Measurements from ENCODE around the gene SUSD4. TPM values are rescaled to one million over a fixed set of nuclear protein-coding genes. Genes with fewer than 3 reads are reported as not detected.

SUSD4 gene
- polyA plus RNA-seq, 2 of the 4 experiments (the other 2 are of a cell fraction), result 0.61 to 0.85 TPM

DNA sequence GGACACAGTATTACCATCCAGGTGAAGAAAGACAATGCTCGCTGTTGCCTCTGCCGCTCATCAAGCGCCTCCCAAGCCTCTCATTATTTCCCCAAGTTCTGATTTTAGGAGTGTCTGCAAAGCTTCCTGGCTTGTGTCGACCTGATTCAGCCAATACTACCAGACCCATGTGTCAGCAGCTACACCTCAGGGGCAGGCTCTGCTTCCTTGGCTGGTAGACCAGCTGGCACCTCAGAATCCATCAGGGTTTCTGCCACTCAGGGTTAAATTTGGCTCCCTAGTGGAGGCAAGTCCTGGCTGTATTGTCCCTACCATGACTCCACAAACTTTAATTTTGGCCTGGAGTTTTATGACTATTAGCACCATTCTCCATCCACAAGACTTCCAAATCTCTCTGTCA, 35.4 kb downstream of the SUSD4 start:
- ChIA-PET POLR2A (no interaction called here), CTCF (interaction anchor here (0.7 to 1.2 kb wide), 4 partner anchors 9 to 205 kb away, joined by 3 read pairs; partner anchors contain the start of gene SUSD4)
- Histone ChIP-seq H3K4me2 (no peak overlapping the region), H3K4me3 (no peak overlapping the region), H3K27ac (no peak overlapping the region), H3K9me3 (no peaks in the 10 kb centered on the region), H3K4me1 (no peaks in the 10 kb centered on the region)
- no peak for ATAC-seq
- 38% methylated on average over 4 of the region's 4 CpGs for WGBS (ENCODE audit: missing lambda C conversion rate)
- no peak for TF ChIP-seq TFCP2L1 (CRISPR knock-in tag; IDR thresholded peaks at IDR 0.05)
- no peak for TF ChIP-seq NFE2L2 (conservative IDR thresholded peaks at IDR 0.05; ENCODE audit: low read length)
- no peak for TF ChIP-seq CBX2 (IDR thresholded peaks at IDR 0.05; ENCODE audit: borderline replicate concordance, low read depth)
- TF ChIP-seq FOSL2 (IDR thresholded peaks at IDR 0.05), result no peak
- no peak for TF ChIP-seq FOSL2 (CRISPR knock-in tag; IDR thresholded peaks at IDR 0.05)
- TF ChIP-seq JUNB (IDR thresholded peaks at IDR 0.05), result no peak
- TF ChIP-seq, protein P1, sequence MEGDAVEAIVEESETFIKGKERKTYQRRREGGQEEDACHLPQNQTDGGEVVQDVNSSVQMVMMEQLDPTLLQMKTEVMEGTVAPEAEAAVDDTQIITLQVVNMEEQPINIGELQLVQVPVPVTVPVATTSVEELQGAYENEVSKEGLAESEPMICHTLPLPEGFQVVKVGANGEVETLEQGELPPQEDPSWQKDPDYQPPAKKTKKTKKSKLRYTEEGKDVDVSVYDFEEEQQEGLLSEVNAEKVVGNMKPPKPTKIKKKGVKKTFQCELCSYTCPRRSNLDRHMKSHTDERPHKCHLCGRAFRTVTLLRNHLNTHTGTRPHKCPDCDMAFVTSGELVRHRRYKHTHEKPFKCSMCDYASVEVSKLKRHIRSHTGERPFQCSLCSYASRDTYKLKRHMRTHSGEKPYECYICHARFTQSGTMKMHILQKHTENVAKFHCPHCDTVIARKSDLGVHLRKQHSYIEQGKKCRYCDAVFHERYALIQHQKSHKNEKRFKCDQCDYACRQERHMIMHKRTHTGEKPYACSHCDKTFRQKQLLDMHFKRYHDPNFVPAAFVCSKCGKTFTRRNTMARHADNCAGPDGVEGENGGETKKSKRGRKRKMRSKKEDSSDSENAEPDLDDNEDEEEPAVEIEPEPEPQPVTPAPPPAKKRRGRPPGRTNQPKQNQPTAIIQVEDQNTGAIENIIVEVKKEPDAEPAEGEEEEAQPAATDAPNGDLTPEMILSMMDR (IDR thresholded peaks at IDR 0.05), result no peak
- TF ChIP-seq, protein P2, sequence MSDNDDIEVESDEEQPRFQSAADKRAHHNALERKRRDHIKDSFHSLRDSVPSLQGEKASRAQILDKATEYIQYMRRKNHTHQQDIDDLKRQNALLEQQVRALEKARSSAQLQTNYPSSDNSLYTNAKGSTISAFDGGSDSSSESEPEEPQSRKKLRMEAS (IDR thresholded peaks at IDR 0.05), result no peak
- TF ChIP-seq HOXB13 (CRISPR knock-in tag; IDR thresholded peaks at IDR 0.05; ENCODE audit: low read depth), result no peak
- TF ChIP-seq SREBF2 (IDR thresholded peaks at IDR 0.05), result no peak
- no peak for TF ChIP-seq JUN (IDR thresholded peaks at IDR 0.05)
- no peak for TF ChIP-seq TP53 (CRISPR knock-in tag; IDR thresholded peaks at IDR 0.05)
- no peak for TF ChIP-seq SMC3 (IDR thresholded peaks at IDR 0.05)
- TF ChIP-seq POLR2A (IDR thresholded peaks at IDR 0.05; ENCODE audit: low read length), result no peak
- TF ChIP-seq RAD21 (conservative IDR thresholded peaks at IDR 0.05 in 1 of 2, IDR thresholded peaks at IDR 0.05 in 1 of 2), result no peak
- TF ChIP-seq, protein P3, sequence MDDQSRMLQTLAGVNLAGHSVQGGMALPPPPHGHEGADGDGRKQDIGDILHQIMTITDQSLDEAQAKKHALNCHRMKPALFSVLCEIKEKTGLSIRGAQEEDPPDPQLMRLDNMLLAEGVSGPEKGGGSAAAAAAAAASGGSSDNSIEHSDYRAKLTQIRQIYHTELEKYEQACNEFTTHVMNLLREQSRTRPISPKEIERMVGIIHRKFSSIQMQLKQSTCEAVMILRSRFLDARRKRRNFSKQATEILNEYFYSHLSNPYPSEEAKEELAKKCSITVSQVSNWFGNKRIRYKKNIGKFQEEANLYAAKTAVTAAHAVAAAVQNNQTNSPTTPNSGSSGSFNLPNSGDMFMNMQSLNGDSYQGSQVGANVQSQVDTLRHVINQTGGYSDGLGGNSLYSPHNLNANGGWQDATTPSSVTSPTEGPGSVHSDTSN (IDR thresholded peaks at IDR 0.05), result no peak
- TF ChIP-seq ZNF302 (CRISPR knock-in tag; IDR thresholded peaks at IDR 0.05), result no peak
- TF ChIP-seq KDM1A (IDR thresholded peaks at IDR 0.05; ENCODE audit: low read depth), result no peak
- no peak for TF ChIP-seq EP300 (IDR thresholded peaks at IDR 0.05)
- no peak for TF ChIP-seq KDM5A (IDR thresholded peaks at IDR 0.05)
- no peak for TF ChIP-seq GATA3 (IDR thresholded peaks at IDR 0.05; ENCODE audit: borderline replicate concordance)
- no peak for FAIRE-seq
- no peak for DNase-seq (ENCODE audit: low read depth in 1 of 2, low spot score in 1 of 2)

DNA sequence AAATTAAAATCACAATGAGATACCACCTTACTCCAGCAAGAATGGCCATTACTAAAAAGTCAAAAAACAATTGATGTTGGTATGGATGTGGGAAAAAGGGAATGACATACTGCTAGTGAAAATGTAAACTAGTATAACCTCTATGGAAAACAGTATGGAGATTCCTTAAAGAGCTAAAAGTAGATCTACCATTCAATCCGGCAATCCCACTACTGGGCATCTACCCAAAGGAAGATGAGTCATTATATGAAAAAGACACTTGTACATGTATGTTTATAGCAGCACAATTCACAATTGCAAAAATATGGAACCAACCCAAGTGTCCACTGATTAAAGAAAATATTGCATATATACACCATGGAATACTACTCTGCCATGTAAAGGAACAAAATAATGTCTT, 37.2 kb downstream of the SUSD4 start:
- Histone ChIP-seq H3K4me2 (no peak overlapping the region), H3K9me3 (no peaks in the 10 kb centered on the region), H3K27ac (no peak overlapping the region), H3K4me1 (no peaks in the 10 kb centered on the region), H3K4me3 (no peak overlapping the region)
- ATAC-seq (no peak), FAIRE-seq (peak; percentile 70), DNase-seq (ENCODE audit: low read depth in 1 of 2, low spot score in 1 of 2) (no peak)
- 27% methylated on average over 1 of the region's 1 CpG for WGBS (ENCODE audit: missing lambda C conversion rate)
- POLR2A ChIA-PET, result no interaction called here
- CTCF ChIA-PET, result no interaction called here
- TF ChIP-seq NFE2L2 (conservative IDR thresholded peaks at IDR 0.05; ENCODE audit: low read length) (no peak), RNF2 (IDR thresholded peaks at IDR 0.05; ENCODE audit: borderline replicate concordance, low read depth) (no peak), BHLHE40 (IDR thresholded peaks at IDR 0.05; ENCODE audit: low read depth, low read length) (no peak), JUNB (IDR thresholded peaks at IDR 0.05) (no peak), MAZ (IDR thresholded peaks at IDR 0.05; ENCODE audit: borderline replicate concordance, low read depth, low read length) (no peak), HEYL (CRISPR knock-in tag; IDR thresholded peaks at IDR 0.05) (no peak), CHD4 (IDR thresholded peaks at IDR 0.05; ENCODE audit: borderline replicate concordance) (no peak), CBX2 (IDR thresholded peaks at IDR 0.05; ENCODE audit: borderline replicate concordance, low read depth) (no peak), RCOR1 (IDR thresholded peaks at IDR 0.05; ENCODE audit: low read depth, low read length) (no peak), EHMT2 (IDR thresholded peaks at IDR 0.05; ENCODE audit: low read depth) (no peak), RARB (CRISPR knock-in tag; IDR thresholded peaks at IDR 0.05) (no peak), NPAS2 (CRISPR knock-in tag; IDR thresholded peaks at IDR 0.05; ENCODE audit: borderline replicate concordance) (no peak), POLR2AphosphoS2 (conservative IDR thresholded peaks at IDR 0.05; ENCODE audit: low read length) (no peak), SMC3 (IDR thresholded peaks at IDR 0.05) (no peak), EP300 (IDR thresholded peaks at IDR 0.05) (no peak)
- TF ChIP-seq, protein P4, sequence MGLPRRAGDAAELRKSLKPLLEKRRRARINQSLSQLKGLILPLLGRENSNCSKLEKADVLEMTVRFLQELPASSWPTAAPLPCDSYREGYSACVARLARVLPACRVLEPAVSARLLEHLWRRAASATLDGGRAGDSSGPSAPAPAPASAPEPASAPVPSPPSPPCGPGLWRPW (IDR thresholded peaks at IDR 0.05), result no peak
- TF ChIP-seq, protein P3 (IDR thresholded peaks at IDR 0.05), result no peak
- TF ChIP-seq, protein P5, sequence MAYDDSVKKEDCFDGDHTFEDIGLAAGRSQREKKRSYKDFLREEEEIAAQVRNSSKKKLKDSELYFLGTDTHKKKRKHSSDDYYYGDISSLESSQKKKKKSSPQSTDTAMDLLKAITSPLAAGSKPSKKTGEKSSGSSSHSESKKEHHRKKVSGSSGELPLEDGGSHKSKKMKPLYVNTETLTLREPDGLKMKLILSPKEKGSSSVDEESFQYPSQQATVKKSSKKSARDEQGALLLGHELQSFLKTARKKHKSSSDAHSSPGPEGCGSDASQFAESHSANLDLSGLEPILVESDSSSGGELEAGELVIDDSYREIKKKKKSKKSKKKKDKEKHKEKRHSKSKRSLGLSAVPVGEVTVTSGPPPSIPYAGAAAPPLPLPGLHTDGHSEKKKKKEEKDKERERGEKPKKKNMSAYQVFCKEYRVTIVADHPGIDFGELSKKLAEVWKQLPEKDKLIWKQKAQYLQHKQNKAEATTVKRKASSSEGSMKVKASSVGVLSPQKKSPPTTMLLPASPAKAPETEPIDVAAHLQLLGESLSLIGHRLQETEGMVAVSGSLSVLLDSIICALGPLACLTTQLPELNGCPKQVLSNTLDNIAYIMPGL (CRISPR knock-in tag; IDR thresholded peaks at IDR 0.05; ENCODE audit: borderline replicate concordance), result no peak
- TF ChIP-seq, protein P6, sequence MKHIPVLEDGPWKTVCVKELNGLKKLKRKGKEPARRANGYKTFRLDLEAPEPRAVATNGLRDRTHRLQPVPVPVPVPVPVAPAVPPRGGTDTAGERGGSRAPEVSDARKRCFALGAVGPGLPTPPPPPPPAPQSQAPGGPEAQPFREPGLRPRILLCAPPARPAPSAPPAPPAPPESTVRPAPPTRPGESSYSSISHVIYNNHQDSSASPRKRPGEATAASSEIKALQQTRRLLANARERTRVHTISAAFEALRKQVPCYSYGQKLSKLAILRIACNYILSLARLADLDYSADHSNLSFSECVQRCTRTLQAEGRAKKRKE (CRISPR knock-in tag; IDR thresholded peaks at IDR 0.05; ENCODE audit: low read depth), result no peak

Measured in A549 (cell line).